Heart left ventricle (tissue), 13 donors: Measurements from ENCODE around the gene SLX4.

Experiments
- CTCF ChIP-seq, 12 donors: fragments of 200-600 bp; sonication (generic) in 4 of 12; IDR thresholded peaks; one replicate each; pipeline versions ENCODE4 v1.5.0 to v1.8.0; 2018 to 2022; ENCODE audit warnings: antibody characterized with exemption in 12 of 12, mild to moderate bottlenecking in 5 of 12
- POLR2A ChIP-seq, 2 donors: fragments of 450-650 bp; IDR thresholded peaks; one replicate each; pipeline ENCODE4 v1.6.1; 2017; ENCODE audit warnings: antibody characterized with exemption in 2 of 2, mild to moderate bottlenecking in 2 of 2, moderate library complexity in 2 of 2
- donor health status: ischemic (EF 13 %, LVEDD 7.1; RV severe dilation, severe dysfunction).
- donor health status: DM: no; HTN: yes; CAD: no.
- donor health status: DM: no; HTN: no; CAD: no.
- donor health status: ischemic (EF 25% LVEDD 6.9; RV normal size, moderate dysfunction).
- donor health status: ischemic (EF 25% LVEDD 5.7; RV mildly dilated, moderate dysfunction).
- donor health status: ischemic (EF 35%, LVEDD 5.7; RV mildly dilated, moderate dysfunction).
- donor health status: nonischemic (EF 11% LVEDD 7.7; RV severe dilation, severe dysfunction).
- donor health status: DM: yes; HTN: yes; CAD: no.
- donor health status: PGD.
- donor health status: ischemic (EF 29% LVEDD 5.4; RV normal size, mild dysfunction).
- donor health status: nonischemic (EF 23%, LVEDD 6.1; RV moderate dilation, normal function).

GRCh38 chr16:3562914-3563480, 48.4 kb downstream of the SLX4 start:
- no peak for TF ChIP-seq CTCF (IDR thresholded peaks at IDR 0.05)
- TF ChIP-seq POLR2A (IDR thresholded peaks at IDR 0.05) = no peak
